Fibroblast of pulmonary artery (primary cell): ENCODE measurements around the gene MALRD1.
A peak's percentile ranks its signal among the peaks of the same experiment; 100 is the strongest.
"Not testable (repeated sequence)": the region's sequence is repeated elsewhere in the genome, so short reads cannot be mapped to it uniquely, and the experiment has no call there.

Source experiments
- DNase-seq: peaks from one replicate; pipeline ENCODE4 v3.0.0-alpha.2; 2010; ENCODE audit warnings: low read depth
- H3K4me3 ChIP-seq: replicated peaks from 2 replicates; pipeline ENCODE4 v1.5.1; 2011; ENCODE audit warnings: low read depth, mild to moderate bottlenecking, control low read depth, low read length, moderate library complexity
- TF ChIP-seq, protein P1 (sequence below): IDR thresholded peaks from 2 replicates; pipeline ENCODE4 v1.5.1; 2011; ENCODE audit warnings: mild to moderate bottlenecking, control low read depth, low read length, inconsistent platforms; ENCODE audit errors: missing control alignments

The MALRD1 gene

DNA sequence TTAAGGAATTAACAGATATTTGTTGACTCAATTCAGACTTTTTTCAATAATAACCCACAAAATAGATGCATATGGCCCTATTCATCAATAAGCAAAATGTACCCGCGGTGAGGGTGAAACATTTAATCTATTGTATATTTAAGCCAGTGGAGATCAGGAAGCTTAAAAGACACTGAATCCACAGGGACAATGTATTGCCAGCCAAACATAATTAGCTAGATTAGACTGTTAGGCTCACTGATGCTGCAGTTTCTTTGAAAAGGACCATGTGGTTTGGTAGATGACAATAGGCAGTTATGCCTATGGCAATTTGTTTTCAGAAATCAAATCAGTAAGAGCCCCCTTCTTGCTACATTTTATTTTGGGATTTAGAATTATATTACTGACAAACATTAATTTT is 680.4 kb downstream of the MALRD1 start:
- DNase-seq, result no peak
- H3K4me3 ChIP-seq, result no peak overlapping the region
- TF ChIP-seq, protein P1, sequence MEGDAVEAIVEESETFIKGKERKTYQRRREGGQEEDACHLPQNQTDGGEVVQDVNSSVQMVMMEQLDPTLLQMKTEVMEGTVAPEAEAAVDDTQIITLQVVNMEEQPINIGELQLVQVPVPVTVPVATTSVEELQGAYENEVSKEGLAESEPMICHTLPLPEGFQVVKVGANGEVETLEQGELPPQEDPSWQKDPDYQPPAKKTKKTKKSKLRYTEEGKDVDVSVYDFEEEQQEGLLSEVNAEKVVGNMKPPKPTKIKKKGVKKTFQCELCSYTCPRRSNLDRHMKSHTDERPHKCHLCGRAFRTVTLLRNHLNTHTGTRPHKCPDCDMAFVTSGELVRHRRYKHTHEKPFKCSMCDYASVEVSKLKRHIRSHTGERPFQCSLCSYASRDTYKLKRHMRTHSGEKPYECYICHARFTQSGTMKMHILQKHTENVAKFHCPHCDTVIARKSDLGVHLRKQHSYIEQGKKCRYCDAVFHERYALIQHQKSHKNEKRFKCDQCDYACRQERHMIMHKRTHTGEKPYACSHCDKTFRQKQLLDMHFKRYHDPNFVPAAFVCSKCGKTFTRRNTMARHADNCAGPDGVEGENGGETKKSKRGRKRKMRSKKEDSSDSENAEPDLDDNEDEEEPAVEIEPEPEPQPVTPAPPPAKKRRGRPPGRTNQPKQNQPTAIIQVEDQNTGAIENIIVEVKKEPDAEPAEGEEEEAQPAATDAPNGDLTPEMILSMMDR, result no peak

DNA sequence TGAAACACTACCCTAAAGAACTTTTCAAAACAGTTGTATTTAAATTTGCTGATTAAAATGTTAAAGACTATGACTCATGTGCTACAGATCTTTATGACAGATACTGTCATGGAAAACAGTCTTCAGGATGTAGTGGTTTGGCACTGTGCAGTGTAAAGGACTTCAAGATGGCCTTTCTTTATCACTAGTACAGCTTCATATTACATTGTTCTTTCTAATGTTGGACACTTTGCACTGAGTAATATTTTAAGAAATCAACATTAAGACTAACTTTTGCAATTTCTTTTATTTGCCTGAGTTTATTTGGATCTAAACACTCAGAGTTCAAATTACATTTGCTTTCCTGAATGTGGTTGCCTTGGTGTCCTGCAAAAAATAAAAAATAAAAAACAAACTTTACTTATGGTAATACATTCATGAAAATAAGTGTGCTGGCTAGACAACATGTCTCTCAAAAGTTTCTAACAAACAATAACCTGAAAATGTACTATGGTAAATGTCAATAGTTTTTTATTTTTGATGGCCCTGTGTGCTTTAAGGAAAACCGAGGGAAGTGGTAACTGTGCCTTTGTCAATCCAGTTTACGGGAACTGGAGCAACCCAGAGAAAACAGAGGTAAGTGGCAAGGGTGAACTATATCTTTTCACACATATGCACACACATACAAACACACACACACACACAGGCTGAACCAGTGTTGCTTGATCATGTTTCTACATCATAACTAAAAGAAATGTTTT is 681.7 kb downstream of the MALRD1 start:
- TF ChIP-seq, protein P1, result no peak
- H3K4me3 ChIP-seq, result no peak overlapping the region
- peak; percentile 49 for DNase-seq

DNA sequence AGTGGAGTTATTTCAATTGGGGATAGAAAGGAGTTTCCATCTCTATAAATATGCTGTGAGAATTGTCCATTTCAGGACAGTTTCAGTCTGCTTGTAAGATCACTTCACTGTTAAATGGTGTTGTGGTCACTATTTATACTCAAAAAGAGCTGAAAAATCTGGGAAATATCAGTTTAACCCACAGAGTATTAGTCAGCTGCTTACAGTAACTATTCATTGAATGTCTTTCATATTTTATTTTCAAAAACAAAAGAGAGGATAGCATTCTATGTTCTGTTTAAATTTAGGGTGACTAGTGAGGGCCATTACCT is 682.3 kb downstream of the MALRD1 start:
- no peak overlapping the region for H3K4me3 ChIP-seq
- DNase-seq, result peak; percentile 2
- TF ChIP-seq, protein P1, result no peak

DNA sequence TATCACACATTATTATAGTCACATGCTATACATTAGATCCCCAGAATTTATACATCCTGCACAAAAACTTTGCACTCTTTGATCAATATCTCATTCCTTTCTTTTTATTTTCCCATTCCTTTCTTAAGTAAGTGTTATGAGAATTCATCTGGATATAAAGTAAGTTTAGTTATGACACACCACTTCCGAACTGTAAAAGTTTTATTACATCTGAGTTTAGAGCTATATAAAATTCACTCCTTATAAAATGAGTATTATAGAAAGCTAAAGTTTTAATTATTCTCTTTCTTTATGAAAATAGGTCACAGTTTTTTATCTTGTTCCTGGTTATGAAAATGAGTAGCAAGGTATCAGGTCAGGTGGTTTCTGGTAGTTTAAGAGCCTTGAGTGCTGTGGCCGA is 683.0 kb downstream of the MALRD1 start:
- TF ChIP-seq, protein P1, result no peak
- no peak overlapping the region for H3K4me3 ChIP-seq
- DNase-seq, result no peak

DNA sequence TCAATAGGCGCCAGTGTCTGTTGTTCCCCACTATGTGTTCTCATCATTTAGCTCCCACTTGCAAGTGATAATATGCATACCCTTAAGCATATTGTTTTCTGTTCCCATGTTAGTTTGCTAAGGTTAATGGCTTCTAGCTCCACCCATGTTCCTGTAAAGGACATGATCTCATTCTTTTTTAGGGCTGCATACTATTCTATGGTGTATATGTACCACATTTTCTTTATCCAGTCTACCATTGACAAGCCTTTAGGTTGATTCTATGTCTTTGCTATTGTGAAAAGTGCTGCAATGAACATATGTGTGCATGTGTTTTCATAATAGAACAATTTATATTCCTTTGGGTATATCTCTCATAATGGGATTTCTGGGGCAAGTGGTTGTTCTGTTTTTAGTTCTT is 689.8 kb downstream of the MALRD1 start:
- TF ChIP-seq, protein P1, result no peak
- H3K4me3 ChIP-seq, result no peak overlapping the region
- no peak for DNase-seq

DNA sequence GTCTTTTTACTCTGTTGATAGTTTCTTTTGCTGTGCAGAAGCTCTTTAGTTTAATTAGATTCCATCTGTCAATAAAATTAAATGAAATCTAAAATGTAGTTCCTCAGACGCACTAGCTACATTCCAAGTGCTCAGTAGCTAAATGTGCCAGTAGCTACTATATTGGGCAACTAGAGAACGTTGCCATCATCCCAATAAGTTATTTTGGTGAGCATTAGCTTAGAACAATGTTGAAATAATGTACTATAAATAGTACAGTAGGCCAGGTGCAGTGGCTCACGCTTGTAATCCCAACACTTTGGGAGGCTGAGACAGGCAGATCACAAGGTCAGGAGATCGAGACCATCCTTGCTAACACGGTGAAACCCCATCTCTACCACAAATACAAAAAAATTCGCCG is 690.6 kb downstream of the MALRD1 start:
- H3K4me3 ChIP-seq, DNase-seq: not testable (repeated sequence)

DNA sequence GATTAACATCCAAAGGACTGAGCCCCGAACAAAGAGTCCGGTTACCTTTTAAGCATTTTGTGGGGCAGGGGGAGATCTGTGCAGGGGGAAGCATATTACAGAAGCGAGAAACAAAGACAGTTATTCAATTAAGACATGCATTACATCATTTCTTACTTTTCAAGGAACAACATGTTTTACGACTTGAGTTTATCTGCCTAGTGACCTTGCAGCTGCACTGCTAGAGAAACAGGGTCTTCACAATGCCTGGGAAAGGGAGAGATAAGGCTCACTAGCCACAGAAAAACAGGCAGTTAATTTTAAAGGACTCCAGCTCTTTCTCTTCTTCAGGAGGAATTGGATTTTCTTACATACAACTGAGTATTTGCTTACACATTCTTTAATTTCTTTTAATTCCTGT is 693.5 kb downstream of the MALRD1 start:
- DNase-seq, H3K4me3 ChIP-seq: not testable (repeated sequence)

DNA sequence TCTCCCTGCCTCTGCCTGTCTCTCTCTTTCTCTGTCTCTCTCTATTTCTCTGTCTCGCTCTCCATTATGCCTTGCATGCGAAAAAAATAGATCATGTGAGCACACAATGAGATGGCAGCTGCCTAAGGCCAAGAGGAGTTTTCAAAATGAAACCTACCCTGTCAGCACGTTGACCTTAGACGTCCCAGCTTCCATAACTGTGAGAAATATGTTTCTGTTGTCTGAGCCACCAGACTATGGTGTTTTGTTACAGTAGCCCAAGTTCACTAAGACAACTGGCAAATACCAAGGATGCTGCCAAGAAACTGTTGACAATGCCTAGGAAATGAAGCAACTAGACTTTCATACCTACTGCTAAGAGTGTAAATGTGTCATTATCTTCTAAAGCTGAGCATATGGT is 697.1 kb downstream of the MALRD1 start:
- peak; percentile 24 for DNase-seq
- TF ChIP-seq, protein P1, result no peak
- no peak overlapping the region for H3K4me3 ChIP-seq
